B cell (primary cell): Measurements from ENCODE around the gene BDKRB1. TPM values are rescaled to one million over a fixed set of nuclear protein-coding genes. Genes with fewer than 3 reads are reported as not detected.

Experiments used
- ATAC-seq: fragments of 200-7000 bp; cut with Tn5 transposase; one replicate; pipeline ENCODE4 v1.10.0; 2021; ENCODE audit warnings: low read depth, mild to moderate bottlenecking, moderate number of reproducible peaks, moderate library complexity
- CTCF ChIA-PET: fragments of 350-600 bp; sonication (Branson Sonifier 250); formaldehyde crosslinking; loops from one replicate; lab custom pipeline; 2021; ENCODE audit warnings: antibody characterized with exemption, inconsistent platforms; lab: Charles Lee
- POLR2A ChIA-PET: fragments of 350-600 bp; sonication (Branson Sonifier 250); formaldehyde crosslinking; loops from one replicate; lab custom pipeline; 2021; ENCODE audit warnings: antibody characterized with exemption; lab: Charles Lee
- DNase-seq: peaks from one replicate; pipeline ENCODE4 v3.0.0; 2013
- H2AFZ ChIP-seq: 2 replicates; pipeline ENCODE4 v1.6.1; 2012; ENCODE audit warnings: mild to moderate bottlenecking, low read depth, low read length; ENCODE audit not compliant: insufficient read depth, poor library complexity, severe bottlenecking
- H3K27ac ChIP-seq, 2 donors: 1 replicate in 1 of 2; 2 replicates in 1 of 2; pipeline ENCODE4 v1.5.1; 2012 to 2013; ENCODE audit warnings: low read length in 2 of 2, mild to moderate bottlenecking in 2 of 2, moderate library complexity in 1 of 2
- H3K27me3 ChIP-seq, 4 experiments: fragments of 200-600 bp in 1 of 4; sonication (generic) in 1 of 4; replicated peaks in 1 of 4; 1 replicate in 2 of 4; 2 replicates in 2 of 4; pipeline versions ENCODE4 v1.6.1 to v1.7.0; 2013 to 2016; ENCODE audit warnings: low read length in 3 of 4, mild to moderate bottlenecking in 2 of 4, mixed read lengths in 1 of 4, moderate library complexity in 1 of 4; ENCODE audit not compliant: insufficient read depth in 4 of 4, control insufficient read depth in 3 of 4; ENCODE audit errors: control extremely low read depth in 1 of 4
- H3K36me3 ChIP-seq, 2 experiments: replicated peaks in 1 of 2; 1 replicate in 1 of 2; 2 replicates in 1 of 2; pipeline versions ENCODE4 v1.6.1 to v1.7.1; 2013; ENCODE audit warnings: low read length in 1 of 2; ENCODE audit not compliant: insufficient read depth in 2 of 2, control insufficient read depth in 1 of 2; ENCODE audit errors: control extremely low read depth in 1 of 2, extremely low read depth in 1 of 2
- H3K4me1 ChIP-seq, 2 donors: fragments of 200-600 bp in 1 of 2; sonication (generic) in 1 of 2; 1 replicate in 1 of 2; 2 replicates in 1 of 2; pipeline versions ENCODE4 v1.5.1 to v1.6.1; 2013 to 2017; ENCODE audit warnings: low read length in 2 of 2; ENCODE audit not compliant: control insufficient read depth in 2 of 2, insufficient read depth in 2 of 2
- H3K4me2 ChIP-seq: replicated peaks from 2 replicates; pipeline ENCODE3; 2012; ENCODE audit warnings: mild to moderate bottlenecking, low read depth, low read length; ENCODE audit not compliant: poor library complexity, severe bottlenecking
- H3K4me3 ChIP-seq, 5 experiments: fragments of 200-600 bp in 1 of 5; sonication (generic) in 1 of 5; 1 replicate in 3 of 5; 2 replicates in 2 of 5; pipeline versions ENCODE4 v1.5.1 to v1.7.0; 2011 to 2016; ENCODE audit warnings: low read length in 4 of 5, mild to moderate bottlenecking in 4 of 5, low read depth in 2 of 5, control low read depth in 1 of 5, moderate library complexity in 1 of 5; ENCODE audit not compliant: insufficient read depth in 1 of 5; ENCODE audit errors: control extremely low read depth in 1 of 5, extremely low read depth in 1 of 5
- H3K79me2 ChIP-seq: fragments of 200-600 bp; sonication (generic); one replicate; pipeline ENCODE4 v1.6.0; 2016; ENCODE audit warnings: low read length; ENCODE audit not compliant: control insufficient read depth, insufficient read depth
- H3K9ac ChIP-seq: fragments of 200-600 bp; sonication (generic); 2 replicates; pipeline ENCODE4 v1.6.1; 2017; ENCODE audit warnings: mild to moderate bottlenecking, low read length, moderate library complexity
- H3K9me3 ChIP-seq, 3 donors: one replicate each; pipeline versions ENCODE4 v1.6.1 to v1.7.1; 2013; ENCODE audit warnings: low read length in 2 of 3; ENCODE audit not compliant: control insufficient read depth in 2 of 3, insufficient read depth in 1 of 3; ENCODE audit errors: control extremely low read depth in 1 of 3
- H4K20me1 ChIP-seq: 2 replicates; pipeline ENCODE4 v1.6.0; 2012; ENCODE audit warnings: mild to moderate bottlenecking, low read length; ENCODE audit not compliant: insufficient read depth, control insufficient read depth, poor library complexity, severe bottlenecking
- H3K27ac Mint-ChIP-seq: one replicate; pipeline ENCODE4 v1.8.0; 2021; ENCODE audit warnings: mixed read lengths
- H3K27me3 Mint-ChIP-seq: one replicate; pipeline ENCODE4 v1.8.0; 2021; ENCODE audit warnings: mixed read lengths
- H3K4me1 Mint-ChIP-seq: one replicate; pipeline ENCODE4 v1.8.0; 2021; ENCODE audit warnings: mixed read lengths
- H3K4me3 Mint-ChIP-seq: one replicate; pipeline ENCODE4 v1.8.0; 2021; ENCODE audit warnings: mixed read lengths
- H3K9me3 Mint-ChIP-seq: one replicate; pipeline ENCODE4 v1.8.0; 2022; ENCODE audit warnings: mixed read lengths; ENCODE audit not compliant: insufficient read depth
- CTCF ChIP-seq: fragments of 200-600 bp; IDR thresholded peaks from one replicate; pipeline ENCODE4 v1.8.0; 2022; ENCODE audit warnings: antibody characterized with exemption, mild to moderate bottlenecking
- EZH2 ChIP-seq: IDR thresholded peaks from 2 replicates; pipeline ENCODE4 v1.6.1; 2012; ENCODE audit warnings: borderline replicate concordance, low read depth, mild to moderate bottlenecking, moderate library complexity, low read length; ENCODE audit not compliant: insufficient read depth, poor library complexity, severe bottlenecking
- WGBS: methylation state at CpG from one replicate; pipeline ENCODE4 v1.1.5; 2013; ENCODE audit warnings: missing lambda C conversion rate; ENCODE audit not compliant: insufficient coverage; 5-methylcytosine and 5-hydroxymethylcytosine counted together
- intact Hi-C: fragments of 100-400 bp; cut with micrococcal nuclease; formaldehyde crosslinking; loops from one replicate; pipeline ENCODE4 v1.10.0; 2022
- polyA plus RNA-seq: library from polyadenylated mRNA; depleted of rRNA; stranded (reverse); fragments of >200 nt; gene quantifications from 2 replicates; pipeline ENCODE4 v1.2.3, GENCODE V29; 2012
- total RNA-seq, 2 donors: library from RNA; stranded (reverse); fragments of 120-200 nt in 1 of 2; gene quantifications; 1 replicate in 1 of 2; 2 replicates in 1 of 2; pipeline versions ENCODE4 v1.2.3 to v1.2.4, GENCODE V29; 2013 to 2022

BDKRB1 gene
- total and polyA plus RNA-seq, 2 donors (not counting 1 experiment from before 2014, with no cell fraction given), result not detected

- ChIA-PET CTCF (no interaction called here), POLR2A (no interaction called here)
- Mint-ChIP-seq H3K27ac (no peak overlapping the region), H3K4me3 (no peak overlapping the region), H3K4me1 (no peaks in the 10 kb centered on the region), H3K27me3 (peaks cover 10% of the 10 kb centered on the region), H3K9me3 (no peaks in the 10 kb centered on the region)
- Histone ChIP-seq H3K36me3 (no peaks in the 10 kb centered on the region), H2AFZ (no peak overlapping the region), H3K9ac (no peak overlapping the region), H3K4me3 (no peak overlapping the region), H3K27me3 (no peaks in the 10 kb centered on the region), H3K4me2 (no peak overlapping the region), H3K27ac (no peak overlapping the region), H3K9me3 (peaks cover 0 to 2% (median 0%) of the 10 kb centered on the region in 3 donors), H3K79me2 (no peaks in the 10 kb centered on the region), H3K4me1 (no peaks in the 10 kb centered on the region), H4K20me1 (no peaks in the 10 kb centered on the region)
- no peak for TF ChIP-seq EZH2
- TF ChIP-seq CTCF, result no peak
- ATAC-seq (no peak), DNase-seq (no peak)
- intact Hi-C loops, result no loop called here
- 80% methylated on average over 2 of the region's 3 CpGs for WGBS
Observed at GRCh38 chr14:96264853-96265252, 8.8 kb downstream of the BDKRB1 start.

- ChIA-PET POLR2A (no interaction called here), CTCF (no interaction called here)
- H2AFZ ChIP-seq, result no peak overlapping the region
- no peaks in the 10 kb centered on the region for H3K4me1 ChIP-seq
- Mint-ChIP-seq H3K27me3 (peaks cover 6% of the 10 kb centered on the region), H3K4me1 (no peaks in the 10 kb centered on the region), H3K4me3 (no peak overlapping the region), H3K27ac (no peak overlapping the region), H3K9me3 (no peaks in the 10 kb centered on the region)
- intact Hi-C loops, result no loop called here
- no peaks in the 10 kb centered on the region for H3K27me3 ChIP-seq
- no peak overlapping the region for H3K4me2 ChIP-seq
- H3K9me3 ChIP-seq, result peaks cover 0 to 2% (median 0%) of the 10 kb centered on the region in 3 donors
- TF ChIP-seq CTCF (no peak), EZH2 (no peak)
- no peaks in the 10 kb centered on the region for H3K36me3 ChIP-seq
- no peak overlapping the region for H3K27ac ChIP-seq
- no peaks in the 10 kb centered on the region for H4K20me1 ChIP-seq
- H3K79me2 ChIP-seq, result no peaks in the 10 kb centered on the region
- no peak overlapping the region for H3K4me3 ChIP-seq
- H3K9ac ChIP-seq, result no peak overlapping the region
- 85% methylated on average over 12 of the region's 16 CpGs for WGBS
- no peak for DNase-seq
- ATAC-seq, result no peak
Observed at GRCh38 chr14:96265383-96266095, 9.5 kb downstream of the BDKRB1 start.
